GM19455 (cell line): Measurements from ENCODE around the gene KIAA1671.

ENCODE experiments used
- ATAC-seq: cut with Tn5 transposase; IDR thresholded peaks from one replicate; pipeline ENCODE4 v1.9.1; 2021; ENCODE audit not compliant: unreplicated experiment

KIAA1671 gene

GRCh38 chr22:25061605-25062376 lies 109.3 kb downstream of the KIAA1671 start:
- no peak for ATAC-seq

GRCh38 chr22:25062386-25063085 lies 110.0 kb downstream of the KIAA1671 start:
- no peak for ATAC-seq

- no peak for ATAC-seq
Observed at GRCh38 chr22:25064894-25065560, 112.5 kb downstream of the KIAA1671 start.

GRCh38 chr22:25066861-25067435 lies 114.4 kb downstream of the KIAA1671 start:
- ATAC-seq = no peak

GRCh38 chr22:25067851-25068421 lies 115.4 kb downstream of the KIAA1671 start:
- ATAC-seq = no peak

GRCh38 chr22:25068707-25069106 lies 116.2 kb downstream of the KIAA1671 start:
- ATAC-seq = no peak

- no peak for ATAC-seq
Observed at GRCh38 chr22:25069426-25069757, 116.9 kb downstream of the KIAA1671 start.

- ATAC-seq = no peak
Observed at GRCh38 chr22:25069758-25070481, 117.4 kb downstream of the KIAA1671 start.

GRCh38 chr22:25070956-25071355 lies 118.4 kb downstream of the KIAA1671 start:
- ATAC-seq = no peak

GRCh38 chr22:25071720-25072119 lies 119.2 kb downstream of the KIAA1671 start:
- no peak for ATAC-seq

GRCh38 chr22:25072406-25072805 lies 119.9 kb downstream of the KIAA1671 start:
- ATAC-seq = no peak

GRCh38 chr22:25076336-25076735 lies 123.8 kb downstream of the KIAA1671 start:
- ATAC-seq = no peak

- no peak for ATAC-seq
Observed at GRCh38 chr22:25077056-25077455, 124.5 kb downstream of the KIAA1671 start.

GRCh38 chr22:25077964-25078363 lies 125.4 kb downstream of the KIAA1671 start:
- no peak for ATAC-seq

GRCh38 chr22:25078591-25078990 lies 126.1 kb downstream of the KIAA1671 start:
- no peak for ATAC-seq

GRCh38 chr22:25080855-25081254 lies 128.3 kb downstream of the KIAA1671 start:
- no peak for ATAC-seq

GRCh38 chr22:25081409-25081824 lies 128.9 kb downstream of the KIAA1671 start:
- no peak for ATAC-seq

- no peak for ATAC-seq
Observed at GRCh38 chr22:25082096-25082495, 129.6 kb downstream of the KIAA1671 start.

GRCh38 chr22:25083056-25083806 lies 130.7 kb downstream of the KIAA1671 start:
- no peak for ATAC-seq

GRCh38 chr22:25083807-25084200 lies 131.3 kb downstream of the KIAA1671 start:
- ATAC-seq = no peak
